Lower leg skin (tissue), 3 donors: ENCODE data around the gene CYB5R4.

Experiments used
- POLR2A ChIP-seq, 2 donors: fragments of 450-650 bp; IDR thresholded peaks; one replicate each; pipeline ENCODE4 v1.6.1; 2016 to 2017; ENCODE audit warnings: antibody characterized with exemption in 2 of 2, mild to moderate bottlenecking in 1 of 2, moderate library complexity in 1 of 2
- TF ChIP-seq, protein P1 (sequence below), 3 donors: fragments of 450-650 bp; IDR thresholded peaks; one replicate each; pipeline ENCODE4 v1.5.1; 2016; ENCODE audit warnings: antibody characterized with exemption in 3 of 3, mild to moderate bottlenecking in 3 of 3, moderate library complexity in 2 of 3

DNA sequence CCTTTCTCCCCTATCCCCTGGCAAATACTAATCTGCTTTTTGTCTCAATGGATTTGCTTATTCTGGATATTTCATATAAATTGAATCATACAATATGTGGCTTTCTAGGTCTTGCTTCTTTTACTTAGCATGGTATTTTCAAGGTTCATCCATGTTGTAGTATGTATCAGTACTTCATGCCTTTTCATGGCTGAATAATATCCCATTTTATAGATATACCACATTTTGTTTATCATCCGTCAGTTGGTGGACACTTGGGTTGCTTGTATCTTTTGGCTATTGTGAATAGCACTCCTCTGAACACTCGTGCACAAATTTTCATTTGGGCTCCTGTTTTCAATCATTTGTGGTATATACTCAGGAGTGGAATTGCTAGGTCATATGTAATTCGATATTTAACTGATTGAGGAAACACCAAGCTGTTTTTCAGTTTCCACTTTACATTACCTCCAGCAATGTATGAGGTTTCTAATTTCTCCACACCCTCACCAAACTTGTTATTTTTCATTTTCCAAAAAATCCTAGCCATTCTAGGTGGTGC, 36.8 kb upstream of the CYB5R4 start:
- TF ChIP-seq, protein P1, sequence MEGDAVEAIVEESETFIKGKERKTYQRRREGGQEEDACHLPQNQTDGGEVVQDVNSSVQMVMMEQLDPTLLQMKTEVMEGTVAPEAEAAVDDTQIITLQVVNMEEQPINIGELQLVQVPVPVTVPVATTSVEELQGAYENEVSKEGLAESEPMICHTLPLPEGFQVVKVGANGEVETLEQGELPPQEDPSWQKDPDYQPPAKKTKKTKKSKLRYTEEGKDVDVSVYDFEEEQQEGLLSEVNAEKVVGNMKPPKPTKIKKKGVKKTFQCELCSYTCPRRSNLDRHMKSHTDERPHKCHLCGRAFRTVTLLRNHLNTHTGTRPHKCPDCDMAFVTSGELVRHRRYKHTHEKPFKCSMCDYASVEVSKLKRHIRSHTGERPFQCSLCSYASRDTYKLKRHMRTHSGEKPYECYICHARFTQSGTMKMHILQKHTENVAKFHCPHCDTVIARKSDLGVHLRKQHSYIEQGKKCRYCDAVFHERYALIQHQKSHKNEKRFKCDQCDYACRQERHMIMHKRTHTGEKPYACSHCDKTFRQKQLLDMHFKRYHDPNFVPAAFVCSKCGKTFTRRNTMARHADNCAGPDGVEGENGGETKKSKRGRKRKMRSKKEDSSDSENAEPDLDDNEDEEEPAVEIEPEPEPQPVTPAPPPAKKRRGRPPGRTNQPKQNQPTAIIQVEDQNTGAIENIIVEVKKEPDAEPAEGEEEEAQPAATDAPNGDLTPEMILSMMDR (IDR thresholded peaks at IDR 0.05), result no peak
- TF ChIP-seq POLR2A (IDR thresholded peaks at IDR 0.05), result no peak
